Stimulated activated CD8-positive, alpha-beta memory T cell treated with anti-CD3 and anti-CD28 coated beads, Interleukin-15, amount 100 ng/mL, for 24 hours (primary cell): ENCODE measurements around the gene ACOT9.
"Not testable (repeated sequence)": the region's sequence is repeated elsewhere in the genome, so short reads cannot be mapped to it uniquely, and the experiment has no call there.

Experiments
- DNase-seq: peaks from one replicate; pipeline ENCODE4 v3.0.0-alpha.2; 2020; ENCODE audit warnings: low read depth

ACOT9 gene

DNA sequence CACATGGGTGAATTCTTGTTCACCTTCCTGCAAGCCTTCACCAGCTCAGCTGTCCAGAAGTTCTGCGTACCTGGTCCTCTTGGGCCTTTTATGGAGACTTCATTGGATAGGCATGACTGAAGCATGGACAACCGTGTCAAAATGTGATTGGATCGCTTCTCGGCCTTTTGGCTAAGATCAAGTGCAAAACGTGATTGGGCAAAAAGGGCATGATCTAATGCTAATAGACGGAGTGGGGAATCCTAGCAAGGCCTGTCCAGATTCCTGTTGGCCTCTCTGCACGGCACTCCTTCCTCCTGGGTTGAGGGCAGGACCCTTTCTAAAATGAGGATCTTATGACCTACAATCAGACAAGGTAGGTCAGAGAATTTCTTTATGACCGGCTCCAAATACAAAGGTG lies 50.9 kb downstream of the ACOT9 start:
- no peak for DNase-seq

DNA sequence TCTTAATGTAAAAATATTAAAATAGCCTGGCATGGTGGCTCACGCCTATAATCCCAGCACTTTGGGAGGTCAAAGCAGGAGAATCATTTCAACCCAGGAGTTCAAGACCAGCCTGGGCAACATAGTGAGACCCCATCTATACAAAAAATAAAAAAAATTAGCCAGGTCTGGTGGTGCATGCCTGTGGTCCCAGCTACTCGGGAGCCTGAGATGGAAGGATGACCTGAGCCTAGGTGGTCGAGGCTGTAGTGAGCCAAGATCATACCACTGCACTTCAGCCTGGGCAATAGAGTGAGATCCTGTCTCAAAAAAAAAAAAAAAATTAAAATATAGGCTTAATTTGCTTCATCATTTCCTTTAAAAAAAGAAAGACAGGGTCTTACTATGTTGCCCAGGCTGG lies 66.6 kb downstream of the ACOT9 start:
- DNase-seq = not testable (repeated sequence)

DNA sequence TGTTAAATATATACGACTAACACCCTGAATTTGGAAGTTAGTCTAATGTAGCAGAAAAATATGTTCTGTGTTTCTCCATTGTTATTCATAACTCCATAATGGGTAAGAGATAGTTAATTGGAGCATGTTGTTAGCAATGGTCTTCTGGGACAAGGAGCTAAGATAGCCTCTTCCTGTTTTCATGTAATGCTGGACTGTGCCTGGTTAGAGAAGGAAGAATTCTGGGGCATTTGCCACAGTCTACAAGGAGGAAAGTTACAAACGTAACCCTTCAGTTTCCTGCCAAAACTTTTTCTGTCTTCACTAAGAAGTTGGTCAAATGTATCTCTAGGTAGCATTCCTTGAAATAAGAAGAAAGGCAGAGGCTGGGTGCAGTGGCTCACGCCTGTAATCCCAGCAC lies 70.0 kb downstream of the ACOT9 start:
- no peak for DNase-seq

DNA sequence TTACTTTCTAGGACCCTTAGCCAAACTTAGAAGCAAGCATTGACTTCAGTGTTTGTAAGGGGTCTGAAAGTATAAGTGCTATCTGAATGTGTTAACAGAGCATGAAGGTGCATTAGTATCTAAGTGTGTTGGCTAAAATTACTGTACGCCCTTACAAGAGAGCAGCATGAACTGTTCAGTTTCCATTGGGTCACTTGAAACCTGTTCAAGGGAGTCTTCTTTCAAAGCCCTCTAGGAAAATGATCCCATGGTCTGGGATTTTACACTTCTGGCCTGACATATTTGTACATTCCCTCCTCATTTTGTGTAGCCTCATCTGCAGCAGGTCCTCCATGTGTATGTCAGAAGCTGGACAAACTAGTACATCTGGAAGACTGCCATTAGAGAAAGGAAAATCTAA lies 72.5 kb downstream of the ACOT9 start:
- DNase-seq = no peak

DNA sequence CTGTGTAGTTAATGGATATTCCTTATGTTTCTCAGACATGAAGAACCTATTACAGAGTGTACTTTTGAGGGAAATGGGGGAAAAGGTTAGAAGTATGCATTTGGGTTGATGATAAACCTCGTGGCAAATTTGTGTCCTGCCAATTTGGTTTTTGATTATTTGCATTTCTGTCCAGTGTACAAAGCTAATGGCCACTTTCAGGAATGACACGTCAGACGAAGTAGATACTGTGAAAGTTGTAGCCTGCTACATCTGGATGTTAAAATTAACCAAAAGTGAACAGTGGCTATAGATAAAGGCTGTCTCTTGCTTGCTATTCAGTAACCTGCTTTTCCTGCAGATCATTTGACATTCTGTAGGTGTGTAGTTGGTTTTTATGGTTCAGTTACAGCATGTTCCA lies 74.7 kb downstream of the ACOT9 start:
- no peak for DNase-seq

DNA sequence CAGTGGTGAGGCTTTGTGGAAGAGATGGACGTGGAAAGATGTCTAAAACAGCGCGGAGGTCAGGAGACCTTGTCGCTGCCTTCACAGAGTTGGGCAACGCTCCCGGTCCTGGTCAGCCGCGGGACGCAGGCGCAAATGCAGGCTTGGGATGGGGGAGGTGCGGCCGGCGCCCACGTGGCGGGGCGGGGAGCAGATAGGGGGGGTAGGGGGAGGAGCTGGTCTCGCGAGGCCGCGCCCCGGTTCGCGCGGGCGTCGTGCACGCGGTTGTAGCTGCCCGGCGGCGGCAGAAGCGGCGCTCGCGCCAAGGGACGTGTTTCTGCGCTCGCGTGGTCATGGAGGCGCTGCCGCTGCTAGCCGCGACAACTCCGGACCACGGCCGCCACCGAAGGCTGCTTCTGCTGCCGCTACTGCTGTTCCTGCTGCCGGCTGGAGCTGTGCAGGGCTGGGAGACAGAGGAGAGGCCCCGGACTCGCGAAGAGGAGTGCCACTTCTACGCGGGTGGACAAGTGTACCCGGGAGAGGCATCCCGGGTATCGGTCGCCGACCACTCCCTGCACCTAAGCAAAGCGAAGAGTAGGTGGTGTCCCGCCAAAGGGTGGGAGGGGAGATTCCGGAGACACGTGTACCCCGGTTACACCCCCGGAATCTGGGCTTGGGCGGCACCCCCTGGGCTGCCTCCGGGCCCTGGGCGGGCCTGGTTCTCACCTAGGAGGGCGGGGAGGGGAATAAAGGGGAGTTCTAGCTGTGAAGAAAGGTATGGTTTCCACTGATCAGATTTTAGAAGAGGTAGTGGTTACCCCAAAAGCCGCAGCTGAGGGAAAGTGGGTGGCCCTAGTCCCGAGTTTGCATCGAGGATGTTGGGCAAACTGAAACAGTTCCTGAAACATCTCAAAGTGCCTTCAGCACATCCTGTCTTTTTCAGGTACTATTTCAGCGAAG lies 75.6 kb downstream of the ACOT9 start, which contains the start of gene PRDX4:
PRDX4 (plus strand) TSS at position 255 of the 939 bp plus-strand sequence; CDS start at position 333, 78 bp downstream.
- DNase-seq = peak; percentile 59

DNA sequence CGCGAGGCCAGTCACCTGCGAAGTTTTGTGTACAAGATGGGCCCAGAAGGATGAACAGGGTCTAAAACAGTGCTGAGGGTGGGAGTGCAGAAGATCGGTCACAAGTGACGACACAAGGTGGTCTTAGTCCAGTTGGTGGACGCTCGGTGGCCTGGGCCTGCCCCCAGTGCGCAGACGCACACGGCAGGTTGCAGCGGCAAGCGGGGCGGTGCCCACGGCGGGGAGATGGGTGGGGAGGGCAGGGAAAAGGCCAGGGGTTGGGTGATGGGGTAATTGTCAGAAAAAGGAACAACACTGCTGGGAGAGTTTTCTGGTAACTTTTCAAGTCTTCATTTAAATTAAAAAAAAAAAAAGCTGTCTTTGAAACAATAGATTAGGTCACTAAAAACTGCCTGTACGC lies 76.8 kb downstream of the ACOT9 start:
- DNase-seq = no peak

DNA sequence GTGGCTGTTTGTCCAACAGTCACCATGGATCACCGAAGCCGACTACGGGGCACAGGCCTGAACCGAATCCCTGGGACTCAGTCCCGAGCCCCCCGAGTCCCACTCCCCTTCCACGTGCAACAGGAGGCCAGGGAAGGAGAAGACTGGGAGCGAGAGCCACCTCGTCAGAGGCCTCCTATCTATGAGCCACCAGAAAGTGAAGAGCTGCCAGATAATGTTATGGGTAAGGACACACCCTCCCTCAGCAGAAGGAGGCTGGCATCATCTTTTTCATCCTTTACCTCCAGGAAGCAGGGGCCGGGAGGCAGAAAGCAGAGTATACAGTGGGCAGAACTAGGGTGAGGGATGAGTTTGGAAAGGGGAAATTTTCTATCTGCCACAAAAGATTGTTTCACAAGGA lies 78.6 kb downstream of the ACOT9 start:
- no peak for DNase-seq

DNA sequence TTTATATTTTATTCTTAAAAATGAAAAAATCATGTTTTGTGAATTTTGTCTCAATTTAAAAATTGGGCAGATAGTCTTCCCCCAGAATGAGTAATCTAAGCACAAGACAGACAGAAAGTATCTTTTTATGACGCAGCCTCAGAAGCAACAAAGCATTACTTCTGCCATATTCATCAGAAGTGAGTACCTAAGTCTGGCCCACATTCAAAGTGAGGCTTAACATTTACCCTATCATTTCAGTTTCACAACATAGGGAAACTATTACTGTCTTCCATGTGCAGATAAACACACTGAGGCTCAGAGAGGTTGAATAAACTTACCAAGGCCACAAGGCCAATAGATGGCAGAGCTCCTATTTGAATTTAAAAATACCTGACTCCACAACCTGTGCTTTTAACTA lies 80.2 kb downstream of the ACOT9 start:
- no peak for DNase-seq

DNA sequence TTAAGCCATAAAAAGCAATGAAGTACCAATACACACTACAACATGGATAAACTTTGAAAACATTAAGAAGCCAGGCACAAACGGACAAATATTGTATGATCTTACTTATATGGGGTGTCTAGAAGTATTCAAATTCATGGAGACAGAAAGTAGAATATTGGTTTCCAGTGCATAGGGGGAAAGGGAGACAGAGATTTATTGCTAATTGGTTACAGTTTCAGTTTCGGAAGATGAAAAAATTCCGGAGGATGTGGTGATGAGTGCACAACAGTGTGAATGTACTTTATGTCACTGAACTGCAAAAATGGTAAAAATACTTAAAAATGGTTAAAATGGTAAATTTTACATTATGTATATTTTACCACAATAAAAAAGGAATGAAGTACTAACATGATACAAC lies 80.9 kb downstream of the ACOT9 start:
- no peak for DNase-seq

DNA sequence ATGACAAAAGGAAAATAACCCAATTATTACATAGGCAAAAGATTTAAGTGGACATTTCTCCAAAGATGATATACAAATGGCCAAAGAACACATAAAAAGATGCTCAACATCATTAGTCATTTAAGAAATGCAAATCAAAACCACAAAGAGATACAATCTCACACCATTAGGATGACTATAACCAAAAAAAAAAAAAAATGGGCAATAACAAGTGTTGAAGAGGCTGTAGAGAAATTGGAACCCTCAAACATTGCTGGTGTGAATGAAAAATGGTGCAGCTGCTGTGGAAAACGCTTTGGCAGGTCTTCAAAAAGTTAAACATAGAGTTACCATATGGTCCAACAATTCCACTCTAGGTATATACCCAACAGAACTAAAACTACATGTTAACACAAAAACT lies 81.4 kb downstream of the ACOT9 start:
- DNase-seq = no peak

DNA sequence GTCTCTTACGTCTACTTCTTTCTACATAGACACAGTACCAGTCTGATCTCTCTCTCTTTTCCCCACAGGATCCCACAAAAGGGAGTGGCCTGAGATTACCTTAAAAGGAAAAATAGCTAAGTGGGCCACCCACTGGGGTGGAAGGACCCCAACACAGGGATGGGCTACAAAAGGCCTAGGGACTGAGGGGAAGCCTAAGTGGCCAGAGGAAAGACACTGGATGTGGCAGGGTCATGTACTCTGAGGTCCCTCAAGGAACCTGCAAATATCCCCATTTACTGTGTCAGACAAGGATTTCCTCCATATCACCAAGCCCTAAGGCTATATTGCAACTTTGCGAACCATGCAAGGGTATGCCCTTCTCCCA lies 82.3 kb downstream of the ACOT9 start:
- DNase-seq = no peak

DNA sequence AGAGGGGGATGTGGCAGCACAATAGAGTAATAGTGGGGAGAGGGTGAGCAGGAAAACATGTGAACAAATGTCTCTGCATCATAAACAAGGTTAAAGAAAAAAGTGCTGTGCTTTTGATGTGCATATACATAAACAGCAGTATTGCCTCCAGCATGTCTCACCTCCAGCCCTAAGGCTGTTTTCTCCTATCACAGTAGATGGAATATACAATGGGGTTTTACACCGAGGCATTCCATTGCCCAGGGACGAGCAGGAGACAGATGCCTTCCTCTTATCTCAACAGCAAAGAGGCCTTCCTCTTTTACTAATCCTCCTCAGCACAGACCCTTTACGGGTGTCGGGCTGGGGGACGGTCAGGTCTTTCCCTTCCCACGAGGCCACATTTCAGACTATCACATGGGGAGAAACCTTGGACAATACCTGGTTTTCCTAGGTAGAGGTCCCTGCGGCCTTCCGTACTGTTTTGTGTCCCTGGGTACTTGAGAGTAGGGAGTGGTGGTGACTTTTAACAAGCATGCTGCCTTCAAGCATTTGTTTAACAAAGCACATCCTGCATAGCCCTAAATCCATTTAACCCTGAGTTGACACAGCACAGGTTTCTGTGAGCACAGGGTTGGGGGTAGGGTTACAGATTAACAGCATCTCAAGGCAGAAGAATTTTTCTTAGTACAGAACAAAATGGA lies 82.9 kb downstream of the ACOT9 start:
- DNase-seq = not testable (repeated sequence)

DNA sequence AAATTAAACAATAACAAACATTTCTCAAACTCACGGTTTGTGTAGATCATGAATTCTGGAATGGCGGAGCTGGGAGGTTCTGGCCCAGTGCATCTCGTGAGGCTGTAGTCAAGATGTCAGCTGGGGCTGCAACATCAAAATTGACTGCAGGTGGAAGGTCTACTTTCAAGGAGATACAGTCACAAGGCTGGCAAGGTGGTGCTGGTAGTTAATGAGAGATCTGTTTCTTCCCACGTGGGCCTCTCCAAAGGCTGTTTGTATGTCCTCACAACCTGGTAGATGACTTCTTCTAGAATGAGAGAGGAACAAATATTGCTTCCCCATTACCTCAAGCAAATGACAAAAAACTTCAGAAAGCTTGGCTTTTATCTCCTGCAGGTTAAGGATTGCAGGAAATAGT lies 83.7 kb downstream of the ACOT9 start:
- no peak for DNase-seq

DNA sequence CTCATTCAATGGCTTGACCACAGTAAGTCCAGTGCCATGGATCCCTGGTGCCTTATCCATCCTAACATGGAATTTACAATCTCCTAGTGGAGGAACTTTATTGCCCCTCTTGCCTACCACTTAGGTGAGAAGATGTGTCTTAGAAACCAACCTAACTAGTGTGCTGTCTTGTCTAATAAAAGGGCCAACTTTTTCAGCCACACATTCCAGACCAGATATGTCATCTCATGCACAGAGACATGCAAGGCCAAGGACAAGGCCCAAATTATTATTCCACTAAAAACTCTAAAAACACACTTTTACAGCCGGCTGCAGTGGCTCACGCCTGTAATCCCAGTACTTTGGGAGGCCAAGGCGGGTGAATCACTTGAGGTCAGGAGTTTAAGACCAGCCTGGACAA lies 86.4 kb downstream of the ACOT9 start:
- no peak for DNase-seq

DNA sequence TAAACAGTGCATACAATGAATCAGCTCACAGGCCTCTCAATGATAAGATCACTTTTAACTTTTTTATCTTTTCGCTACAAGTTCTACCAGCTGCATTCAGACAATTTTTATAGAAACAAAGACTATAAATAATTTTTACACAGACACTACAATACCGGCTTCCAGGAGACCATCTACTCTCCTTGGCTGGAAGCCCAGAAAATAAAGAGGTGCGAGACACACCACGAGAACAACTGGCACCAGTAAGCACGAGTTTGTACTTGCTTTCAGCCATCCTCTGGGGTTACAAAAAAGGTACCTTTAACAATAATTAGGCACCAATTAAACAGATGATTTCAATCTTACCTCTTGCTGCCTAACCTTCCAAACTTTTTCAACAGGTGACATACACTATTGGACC lies 87.0 kb downstream of the ACOT9 start:
- DNase-seq = no peak
